Gastrocnemius medialis (tissue), 4 donors: ENCODE data around the gene KLF11.

Source experiments
- POLR2A ChIP-seq, 2 donors: fragments of 450-650 bp; IDR thresholded peaks; one replicate each; pipeline ENCODE4 v1.6.1; 2017; ENCODE audit warnings: antibody characterized with exemption in 2 of 2, mild to moderate bottlenecking in 2 of 2, moderate library complexity in 2 of 2
- TF ChIP-seq, protein P1 (sequence below), 5 experiments: fragments of 450-650 bp in 3 of 5; fragments of 200-600 bp in 2 of 5; sonication (generic) in 2 of 5; IDR thresholded peaks in 4 of 5; conservative IDR thresholded peaks in 1 of 5; 1 replicate in 4 of 5; 2 replicates in 1 of 5; pipeline ENCODE4 v1.5.1; 2016 to 2019; ENCODE audit warnings: antibody characterized with exemption in 5 of 5, mild to moderate bottlenecking in 3 of 5, moderate library complexity in 3 of 5

DNA sequence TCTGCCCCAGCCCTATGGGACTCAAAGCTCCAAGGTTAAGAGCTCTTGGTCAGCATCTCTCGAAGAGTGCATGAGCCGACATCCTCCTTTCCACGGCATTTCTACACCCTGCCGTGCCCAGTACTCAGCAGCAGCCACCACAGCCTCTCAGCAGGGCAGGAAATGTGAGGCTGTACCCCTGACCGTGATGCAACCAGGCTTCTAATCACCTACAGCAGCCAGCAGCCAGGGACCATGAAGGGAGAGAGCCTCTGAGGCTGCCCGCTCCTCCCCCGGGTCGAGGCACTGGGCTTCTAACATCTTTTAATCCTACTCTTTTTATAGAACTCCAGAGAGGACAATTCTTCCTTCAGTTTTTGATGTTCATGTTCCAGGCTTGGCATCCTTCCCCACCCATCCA, 30.4 kb downstream of the KLF11 start:
- TF ChIP-seq, protein P1, sequence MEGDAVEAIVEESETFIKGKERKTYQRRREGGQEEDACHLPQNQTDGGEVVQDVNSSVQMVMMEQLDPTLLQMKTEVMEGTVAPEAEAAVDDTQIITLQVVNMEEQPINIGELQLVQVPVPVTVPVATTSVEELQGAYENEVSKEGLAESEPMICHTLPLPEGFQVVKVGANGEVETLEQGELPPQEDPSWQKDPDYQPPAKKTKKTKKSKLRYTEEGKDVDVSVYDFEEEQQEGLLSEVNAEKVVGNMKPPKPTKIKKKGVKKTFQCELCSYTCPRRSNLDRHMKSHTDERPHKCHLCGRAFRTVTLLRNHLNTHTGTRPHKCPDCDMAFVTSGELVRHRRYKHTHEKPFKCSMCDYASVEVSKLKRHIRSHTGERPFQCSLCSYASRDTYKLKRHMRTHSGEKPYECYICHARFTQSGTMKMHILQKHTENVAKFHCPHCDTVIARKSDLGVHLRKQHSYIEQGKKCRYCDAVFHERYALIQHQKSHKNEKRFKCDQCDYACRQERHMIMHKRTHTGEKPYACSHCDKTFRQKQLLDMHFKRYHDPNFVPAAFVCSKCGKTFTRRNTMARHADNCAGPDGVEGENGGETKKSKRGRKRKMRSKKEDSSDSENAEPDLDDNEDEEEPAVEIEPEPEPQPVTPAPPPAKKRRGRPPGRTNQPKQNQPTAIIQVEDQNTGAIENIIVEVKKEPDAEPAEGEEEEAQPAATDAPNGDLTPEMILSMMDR (IDR thresholded peaks at IDR 0.05 in 4 of 5, conservative IDR thresholded peaks at IDR 0.05 in 1 of 5): no peak
- TF ChIP-seq POLR2A (IDR thresholded peaks at IDR 0.05): no peak
